OCI-M2 (cell line): ENCODE measurements around the gene CHCHD3.
"Not testable (repeated sequence)": the region's sequence is repeated elsewhere in the genome, so short reads cannot be mapped to it uniquely, and the experiment has no call there.

ENCODE experiments used
- DNase-seq: peaks from one replicate; lab custom pipeline; 2025; ENCODE audit not compliant: unreplicated experiment; lab: John Stamatoyannopoulos, UW

CHCHD3 gene

GRCh38 chr7:132907380-132907940 lies 174.4 kb downstream of the CHCHD3 start:
- DNase-seq, result no peak

DNA sequence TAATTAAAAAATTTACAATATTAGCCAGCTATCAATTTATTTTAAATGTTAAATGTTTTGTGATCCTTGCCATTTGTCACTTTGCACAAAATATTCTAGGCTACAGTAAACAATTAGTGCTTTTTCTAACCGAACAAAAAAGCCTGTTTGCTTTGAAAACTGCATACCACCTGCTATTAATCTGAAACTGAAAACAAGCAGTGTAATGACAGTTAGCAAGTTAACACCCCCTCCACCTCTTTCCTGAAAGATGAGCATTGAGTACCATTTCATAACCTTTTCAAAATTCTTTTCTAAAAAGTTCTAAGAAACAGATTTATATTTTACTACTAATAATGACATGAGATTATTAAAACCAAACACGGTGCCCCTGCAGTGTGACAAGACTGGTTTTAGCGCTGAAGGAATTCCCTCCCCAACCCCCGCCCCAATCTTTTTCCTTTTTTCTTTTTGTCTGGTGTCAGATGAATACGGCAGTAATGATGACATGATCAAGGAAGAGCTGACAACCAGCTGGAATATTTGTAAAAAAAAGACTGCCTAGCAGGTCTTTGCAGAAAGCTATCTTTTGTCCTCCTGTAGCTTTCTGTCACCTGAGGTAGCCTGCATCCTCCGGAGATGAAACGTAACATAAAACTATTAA lies 175.6 kb downstream of the CHCHD3 start:
- DNase-seq, result no peak

- DNase-seq, result not testable (repeated sequence)
Measured at GRCh38 chr7:132905136-132905535, 176.8 kb downstream of the CHCHD3 start.

GRCh38 chr7:132904209-132904608 lies 177.7 kb downstream of the CHCHD3 start:
- no peak for DNase-seq

DNA sequence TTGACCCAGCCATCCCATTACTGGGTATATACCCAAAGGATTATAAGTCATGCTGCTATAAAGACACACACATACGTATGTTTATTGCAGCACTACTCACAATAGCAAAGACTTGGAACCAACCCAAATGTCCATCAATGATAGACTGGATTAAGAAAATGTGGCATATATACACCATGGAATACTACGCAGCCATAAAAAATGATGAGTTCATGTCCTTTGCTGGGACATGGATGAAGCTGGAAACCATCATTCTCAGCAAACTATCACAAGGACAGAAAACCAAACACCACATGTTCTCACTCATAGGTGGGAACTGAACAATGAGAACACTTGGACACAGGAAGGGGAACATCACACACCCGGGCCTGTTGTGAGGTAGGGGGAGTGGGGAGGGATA lies 179.6 kb downstream of the CHCHD3 start:
- not testable (repeated sequence) for DNase-seq

DNA sequence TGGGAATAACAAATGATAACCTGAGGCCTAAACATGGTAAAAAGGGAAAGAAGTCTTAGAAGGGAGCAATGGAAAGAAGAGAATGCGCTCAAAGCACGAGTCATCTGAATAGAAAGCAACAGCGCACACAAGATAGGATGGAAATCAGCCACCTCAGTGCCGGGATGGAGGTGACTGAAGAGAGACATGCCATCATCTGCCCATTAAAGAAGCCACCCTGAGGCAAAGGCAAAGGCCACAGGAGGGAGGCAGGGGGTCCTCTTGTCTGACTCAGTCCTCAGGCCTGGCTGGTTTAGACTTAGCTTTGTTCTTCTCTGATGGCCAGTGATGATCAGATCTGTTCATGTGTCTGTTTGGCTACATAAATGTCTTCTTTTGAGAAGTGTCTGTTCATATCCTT lies 180.6 kb downstream of the CHCHD3 start:
- DNase-seq, result no peak

GRCh38 chr7:132899833-132900232 lies 182.1 kb downstream of the CHCHD3 start:
- DNase-seq, result no peak

GRCh38 chr7:132898641-132899175 lies 183.2 kb downstream of the CHCHD3 start:
- not testable (repeated sequence) for DNase-seq

DNA sequence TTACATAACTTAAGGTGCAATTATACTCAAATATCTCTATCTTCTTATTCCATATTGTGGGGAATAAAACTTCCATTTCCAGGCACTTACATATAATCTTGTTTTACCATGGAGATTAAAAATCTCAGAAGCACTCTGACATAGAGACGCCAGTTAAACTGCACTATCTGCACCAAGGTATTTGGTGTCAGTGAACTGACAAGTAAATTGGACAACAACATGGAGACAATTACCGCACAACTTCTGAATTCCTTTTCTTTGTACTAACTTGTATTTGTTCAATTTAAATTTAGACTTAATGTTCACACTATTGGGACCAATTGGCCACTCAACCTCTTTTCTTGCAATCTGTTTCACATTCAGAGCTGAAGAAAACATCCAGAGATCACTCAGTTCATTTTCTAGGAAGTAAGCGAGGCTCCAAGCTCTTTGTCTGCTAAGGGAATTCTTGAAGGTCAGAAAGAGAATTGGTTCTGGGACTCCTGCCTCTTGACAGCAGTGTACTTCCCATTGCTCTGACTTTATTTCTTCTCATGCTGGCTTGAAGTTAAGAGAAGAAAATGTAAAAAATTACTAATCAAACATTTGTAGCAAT lies 184.7 kb downstream of the CHCHD3 start:
- no peak for DNase-seq

DNA sequence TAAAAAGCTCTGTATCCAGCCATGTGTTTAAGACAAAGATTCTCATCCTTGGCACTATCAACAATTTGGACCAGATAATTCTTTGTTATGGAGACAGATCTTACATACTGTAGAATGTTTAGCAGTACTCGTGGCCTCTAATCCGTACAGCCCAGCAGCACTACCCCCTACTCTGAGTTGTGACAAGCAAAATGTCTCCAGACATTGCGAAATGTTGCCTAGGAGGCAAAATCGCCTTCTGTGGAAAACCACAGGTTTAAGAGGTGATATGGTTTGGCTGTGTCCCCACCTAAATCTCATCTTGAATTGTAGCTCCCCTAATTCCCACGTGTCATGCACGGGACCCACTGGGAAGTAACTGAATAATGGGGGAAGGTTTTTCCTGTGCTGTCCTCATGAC lies 186.7 kb downstream of the CHCHD3 start:
- DNase-seq, result no peak

DNA sequence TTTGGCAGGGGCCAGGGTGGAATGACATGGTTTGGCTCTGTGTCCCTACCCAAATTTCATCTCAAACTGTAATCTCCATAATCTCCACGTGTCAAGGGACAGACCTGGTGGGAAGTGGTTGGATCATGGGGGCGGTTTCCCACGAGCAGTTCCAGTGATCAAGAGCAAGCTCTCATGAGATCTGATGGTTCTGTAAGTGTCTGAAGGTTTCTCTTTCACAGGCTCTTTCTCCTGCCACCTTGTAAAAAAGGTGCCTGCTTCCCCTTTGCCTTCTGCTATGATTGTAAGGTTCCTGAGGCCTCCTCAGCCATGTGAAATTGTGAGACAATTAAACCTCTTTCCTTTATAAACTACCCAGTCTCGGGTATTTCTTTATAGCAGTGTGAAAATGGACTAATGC lies 188.3 kb downstream of the CHCHD3 start:
- DNase-seq, result no peak

DNA sequence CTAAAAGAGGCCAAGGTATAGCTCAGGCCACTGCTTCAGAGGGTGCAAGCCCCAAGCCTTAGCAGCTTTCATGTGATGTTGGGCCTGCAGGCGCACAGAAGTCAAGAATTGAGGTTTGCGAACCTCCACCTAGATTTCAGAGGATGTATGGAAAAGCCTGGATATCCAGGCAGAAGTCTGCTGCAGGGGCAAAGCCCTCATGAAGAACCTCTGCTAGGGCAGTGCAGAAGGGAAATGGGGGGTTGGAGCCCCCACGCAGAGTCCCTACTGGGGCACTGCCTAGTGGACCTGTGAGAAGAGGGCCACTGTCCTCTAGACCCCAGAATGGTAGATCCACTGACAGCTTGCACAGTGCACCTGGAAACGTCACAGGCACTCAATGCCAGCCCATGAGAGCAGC lies 189.1 kb downstream of the CHCHD3 start:
- not testable (repeated sequence) for DNase-seq

- no peak for DNase-seq
Measured at GRCh38 chr7:132891554-132891953, 190.3 kb downstream of the CHCHD3 start.

- no peak for DNase-seq
Measured at GRCh38 chr7:132882714-132883428, 199.0 kb downstream of the CHCHD3 start.

DNA sequence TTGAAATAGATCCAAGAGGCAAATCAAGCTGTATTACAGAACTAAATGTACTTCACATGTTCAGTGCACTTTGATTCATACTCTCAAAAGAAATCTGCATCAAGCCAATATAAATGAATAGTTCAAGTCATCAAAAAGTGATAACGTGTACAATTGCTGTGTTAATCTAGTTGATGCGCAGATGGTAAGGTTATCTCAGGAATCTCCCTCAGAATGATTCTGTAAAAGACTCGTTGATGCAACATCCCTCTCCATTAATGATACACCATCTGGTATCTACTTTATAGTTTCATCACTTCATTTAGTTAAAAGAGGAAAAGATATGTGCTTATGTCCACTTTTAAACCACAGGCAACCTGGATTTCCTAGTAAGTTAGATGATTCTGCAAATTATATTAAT lies 200.6 kb downstream of the CHCHD3 start:
- DNase-seq, result no peak

DNA sequence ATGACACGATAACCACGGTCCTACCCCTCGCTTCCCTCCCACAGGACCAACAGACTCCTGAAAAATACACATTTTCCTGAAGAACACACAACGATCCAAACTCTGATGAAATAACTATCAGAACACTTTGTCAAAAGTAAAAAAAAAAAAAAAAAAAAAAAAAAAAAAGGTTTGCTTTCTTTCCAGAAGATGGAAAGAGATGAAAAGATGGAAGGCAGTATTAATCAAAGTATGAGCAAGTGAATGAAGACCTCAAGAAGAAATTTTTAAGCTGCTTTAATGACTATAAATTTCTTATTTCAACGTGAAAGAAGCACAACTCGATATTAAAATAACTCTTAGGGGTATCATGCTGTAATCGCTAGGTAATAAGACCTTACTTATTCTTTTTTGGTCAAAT lies 202.3 kb downstream of the CHCHD3 start:
- DNase-seq, result no peak

GRCh38 chr7:132878204-132878919 lies 203.5 kb downstream of the CHCHD3 start:
- no peak for DNase-seq

DNA sequence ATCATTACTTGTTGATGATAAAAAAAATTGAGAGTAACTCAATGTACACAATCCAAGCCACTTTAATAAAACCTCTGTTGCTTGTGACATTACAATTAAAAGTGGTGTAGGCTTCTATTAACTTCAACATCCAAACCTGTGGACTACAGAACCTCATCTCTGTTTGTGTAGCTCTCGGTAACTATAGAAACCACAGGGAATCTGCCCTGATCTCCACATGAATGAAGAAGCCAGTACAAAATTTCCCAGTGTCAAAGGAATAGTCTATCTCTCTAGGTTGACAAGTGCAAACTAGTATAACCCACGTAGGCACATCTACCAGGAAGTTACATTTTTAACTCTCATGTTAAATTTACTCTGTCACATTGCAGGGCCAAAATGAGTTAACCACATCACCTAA lies 204.3 kb downstream of the CHCHD3 start:
- no peak for DNase-seq

- no peak for DNase-seq
Measured at GRCh38 chr7:132876576-132876975, 205.3 kb downstream of the CHCHD3 start.

DNA sequence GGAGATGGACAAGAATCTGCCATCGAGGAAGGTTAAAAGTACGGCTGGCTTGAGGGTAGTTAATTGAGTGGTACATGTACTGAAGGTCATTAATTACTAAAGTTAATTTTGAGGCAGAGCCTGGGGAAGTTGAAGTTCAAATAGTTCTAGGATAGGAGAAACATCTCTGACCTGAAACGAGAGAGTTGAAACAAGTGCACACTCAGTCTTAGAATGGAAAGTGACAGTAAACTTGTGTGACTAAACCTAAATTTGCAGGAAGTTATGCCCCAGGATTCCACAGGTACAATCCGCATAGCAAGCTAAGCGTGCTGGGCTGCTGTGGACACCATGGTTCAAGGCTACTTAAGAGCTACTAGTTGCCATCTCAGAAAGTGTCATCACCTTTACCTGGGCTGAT lies 209.9 kb downstream of the CHCHD3 start:
- no peak for DNase-seq

GRCh38 chr7:132871419-132871818 lies 210.5 kb downstream of the CHCHD3 start:
- no peak for DNase-seq
